K562 (cell line): ENCODE data around the gene PAQR8. TPM values are rescaled to one million over a fixed set of nuclear protein-coding genes. Genes with fewer than 3 reads are reported as not detected.
A peak's percentile ranks its signal among the peaks of the same experiment; 100 is the strongest.

ENCODE experiments used
- CREM ChIP-seq: IDR thresholded peaks from 2 replicates; pipeline ENCODE4 v1.6.1; 2014; ENCODE audit warnings: antibody characterized with exemption, low read depth
- DACH1 ChIP-seq: fragments of 450-650 bp; IDR thresholded peaks from 2 replicates; pipeline ENCODE4 v1.6.1; 2018; ENCODE audit not compliant: partially characterized antibody
- ERF ChIP-seq: fragments of 450-650 bp; formaldehyde crosslinking; IDR thresholded peaks from 2 replicates; pipeline ENCODE4 v1.4.0; 2020; ENCODE audit warnings: mild to moderate bottlenecking, mixed read lengths
- GTF2F1 ChIP-seq: IDR thresholded peaks from 2 replicates; pipeline ENCODE4 v1.6.1; 2011; ENCODE audit warnings: low read depth, low read length, improper control_type of control experiment
- ILF3 ChIP-seq: fragments of 450-650 bp; IDR thresholded peaks from 2 replicates; pipeline ENCODE4 v1.6.1; 2018; ENCODE audit warnings: antibody characterized with exemption, mild to moderate bottlenecking, moderate library complexity, borderline replicate concordance
- NFE2L1 ChIP-seq: fragments of 450-650 bp; IDR thresholded peaks from 2 replicates; pipeline ENCODE4 v1.6.1; 2016; ENCODE audit warnings: missing genetic modification characterization, low read depth, mild to moderate bottlenecking, missing compliant biosample characterization, moderate library complexity, borderline replicate concordance
- RAD21 ChIP-seq, 2 experiments: fragments of 250-450 bp in 1 of 2; fragments of 450-650 bp in 1 of 2; sonication (Bioruptor Pico) in 1 of 2; formaldehyde crosslinking in 1 of 2; IDR thresholded peaks in 1 of 2; conservative IDR thresholded peaks in 1 of 2; 2 replicates each; pipeline versions ENCODE4 v1.4.0 to v1.8.0; 2020 to 2022; ENCODE audit warnings: mild to moderate bottlenecking in 2 of 2, moderate library complexity in 1 of 2
- SIN3B ChIP-seq: fragments of 450-650 bp; IDR thresholded peaks from 2 replicates; pipeline ENCODE4 v1.6.1; 2017; ENCODE audit warnings: low read depth, mild to moderate bottlenecking, moderate library complexity
- SNRNP70 ChIP-seq: fragments of 200-400 bp; formaldehyde crosslinking; optimal IDR thresholded peaks from 2 replicates; pipeline ENCODE3; 2017; ENCODE audit warnings: low read depth, low read length
- TEAD4 ChIP-seq, 2 experiments: sonication (generic) in 1 of 2; formaldehyde crosslinking in 1 of 2; IDR thresholded peaks; 2 replicates each; pipeline versions ENCODE4 v1.6.1 to v1.8.0; 2012 to 2022; ENCODE audit warnings: borderline replicate concordance in 1 of 2, inconsistent platforms in 1 of 2, low read length in 1 of 2, mild to moderate bottlenecking in 1 of 2, missing genetic modification reagents in 1 of 2
- ZC3H8 ChIP-seq: fragments of 450-650 bp; IDR thresholded peaks from 2 replicates; pipeline ENCODE4 v1.6.1; 2017
- ZNF133 ChIP-seq: fragments of 250-450 bp; sonication (Bioruptor Pico); IDR thresholded peaks from 2 replicates; pipeline ENCODE4 v1.4.0; 2020; ENCODE audit warnings: mild to moderate bottlenecking
- ZNF311 ChIP-seq: fragments of 250-450 bp; sonication (Bioruptor Pico); IDR thresholded peaks from 2 replicates; pipeline ENCODE4 v1.4.0; 2020; ENCODE audit warnings: mild to moderate bottlenecking, moderate library complexity
- ZNF436 ChIP-seq: fragments of 250-450, 450-650 bp; sonication (Bioruptor Pico); formaldehyde crosslinking; IDR thresholded peaks from 2 replicates; pipeline ENCODE4 v1.7.0; 2020; ENCODE audit warnings: mild to moderate bottlenecking
- ZNF589 ChIP-seq: fragments of 200-800 bp; sonication (Bioruptor generic); IDR thresholded peaks from 2 replicates; pipeline ENCODE4 v1.6.1; 2016; ENCODE audit warnings: low read depth, missing genetic modification characterization, missing compliant biosample characterization
- polyA plus RNA-seq, 8 experiments: library from polyadenylated mRNA; depleted of rRNA in 4 of 8; stranded (reverse) in 5 of 8; unstranded in 3 of 8; fragments of >200 nt; fragmentation: Nextera tagmentation in 2 of 8; fragmentation: Illumina TruSeq in 1 of 8; extraction: Ambion mirVana in 2 of 8; extraction: Trizol in 1 of 8; gene quantifications; 2 replicates each; pipeline versions ENCODE4 v1.2.1 to v1.2.3, GENCODE V29; 2011 to 2014; ENCODE audit warnings: inconsistent platforms in 1 of 8, missing spikeins in 1 of 8
- total RNA-seq, 7 experiments: library from RNA; depleted of rRNA in 6 of 7; stranded (reverse); fragments of >200 nt in 6 of 7; fragmentation: Illumina TruSeq in 2 of 7; extraction: Trizol in 2 of 7; gene quantifications; 2 replicates each; pipeline versions ENCODE4 v1.2.1 to v1.2.3, GENCODE V29; 2011 to 2021; ENCODE audit warnings: low replicate concordance in 1 of 7
- TF ChIP-seq, protein P1 (sequence below): fragments of 250-450 bp; sonication (Bioruptor Pico); IDR thresholded peaks from 2 replicates; pipeline ENCODE4 v1.9.0; 2021; ENCODE audit warnings: mild to moderate bottlenecking, inconsistent platforms
- TF ChIP-seq, protein P2 (sequence below): IDR thresholded peaks from 2 replicates; pipeline ENCODE4 v1.6.1; 2014; ENCODE audit warnings: antibody characterized with exemption
- TF ChIP-seq, protein P3 (sequence below): sonication (generic); formaldehyde crosslinking; IDR thresholded peaks from 2 replicates; pipeline ENCODE4 v1.8.0; 2023; ENCODE audit warnings: mild to moderate bottlenecking, missing genetic modification reagents
- TF ChIP-seq, protein P4 (sequence below): fragments of 200-800 bp; sonication (Bioruptor generic); IDR thresholded peaks from 2 replicates; pipeline ENCODE4 v1.6.1; 2017; ENCODE audit warnings: missing genetic modification characterization, missing compliant biosample characterization
- TF ChIP-seq, protein P5 (sequence below): fragments of 450-650 bp; formaldehyde crosslinking; IDR thresholded peaks from 2 replicates; pipeline ENCODE4 v1.4.0; 2020; ENCODE audit warnings: mild to moderate bottlenecking, moderate library complexity

Gene PAQR8
- total and polyA plus RNA-seq, 9 of the 15 experiments (the other 6 are each of a cell fraction or from before 2014, with no cell fraction given), result 1.4 to 10.2 (median 3.5) TPM

DNA sequence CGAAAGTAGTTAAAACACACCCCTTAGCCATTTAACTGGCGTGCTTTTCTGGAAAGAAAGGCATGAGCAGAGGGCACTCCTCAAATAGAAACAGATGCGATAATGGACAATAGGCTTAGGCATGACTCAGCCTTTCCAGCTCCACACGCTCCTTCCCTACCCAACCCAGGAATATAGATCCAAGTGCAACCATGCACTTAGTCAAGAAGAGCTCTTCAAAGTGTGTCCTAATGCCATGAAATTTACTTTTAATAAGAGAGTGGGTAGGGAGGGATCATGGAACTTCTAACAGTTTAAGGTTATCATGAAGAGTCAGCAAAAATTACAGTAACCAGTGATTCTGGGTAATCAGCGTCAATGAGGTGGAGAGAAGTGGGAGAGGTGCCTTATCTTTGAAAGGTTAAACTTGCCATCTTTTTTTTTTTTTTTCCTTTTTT lies 55.7 kb downstream of the PAQR8 start (continued):
- peak; percentile 76 for TF ChIP-seq NFE2L1 (tag)
- no peak for TF ChIP-seq ILF3
- no peak for TF ChIP-seq SIN3B
- TF ChIP-seq, protein P1, sequence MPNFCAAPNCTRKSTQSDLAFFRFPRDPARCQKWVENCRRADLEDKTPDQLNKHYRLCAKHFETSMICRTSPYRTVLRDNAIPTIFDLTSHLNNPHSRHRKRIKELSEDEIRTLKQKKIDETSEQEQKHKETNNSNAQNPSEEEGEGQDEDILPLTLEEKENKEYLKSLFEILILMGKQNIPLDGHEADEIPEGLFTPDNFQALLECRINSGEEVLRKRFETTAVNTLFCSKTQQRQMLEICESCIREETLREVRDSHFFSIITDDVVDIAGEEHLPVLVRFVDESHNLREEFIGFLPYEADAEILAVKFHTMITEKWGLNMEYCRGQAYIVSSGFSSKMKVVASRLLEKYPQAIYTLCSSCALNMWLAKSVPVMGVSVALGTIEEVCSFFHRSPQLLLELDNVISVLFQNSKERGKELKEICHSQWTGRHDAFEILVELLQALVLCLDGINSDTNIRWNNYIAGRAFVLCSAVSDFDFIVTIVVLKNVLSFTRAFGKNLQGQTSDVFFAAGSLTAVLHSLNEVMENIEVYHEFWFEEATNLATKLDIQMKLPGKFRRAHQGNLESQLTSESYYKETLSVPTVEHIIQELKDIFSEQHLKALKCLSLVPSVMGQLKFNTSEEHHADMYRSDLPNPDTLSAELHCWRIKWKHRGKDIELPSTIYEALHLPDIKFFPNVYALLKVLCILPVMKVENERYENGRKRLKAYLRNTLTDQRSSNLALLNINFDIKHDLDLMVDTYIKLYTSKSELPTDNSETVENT (CRISPR knock-in tag), result no peak
- TF ChIP-seq, protein P2, sequence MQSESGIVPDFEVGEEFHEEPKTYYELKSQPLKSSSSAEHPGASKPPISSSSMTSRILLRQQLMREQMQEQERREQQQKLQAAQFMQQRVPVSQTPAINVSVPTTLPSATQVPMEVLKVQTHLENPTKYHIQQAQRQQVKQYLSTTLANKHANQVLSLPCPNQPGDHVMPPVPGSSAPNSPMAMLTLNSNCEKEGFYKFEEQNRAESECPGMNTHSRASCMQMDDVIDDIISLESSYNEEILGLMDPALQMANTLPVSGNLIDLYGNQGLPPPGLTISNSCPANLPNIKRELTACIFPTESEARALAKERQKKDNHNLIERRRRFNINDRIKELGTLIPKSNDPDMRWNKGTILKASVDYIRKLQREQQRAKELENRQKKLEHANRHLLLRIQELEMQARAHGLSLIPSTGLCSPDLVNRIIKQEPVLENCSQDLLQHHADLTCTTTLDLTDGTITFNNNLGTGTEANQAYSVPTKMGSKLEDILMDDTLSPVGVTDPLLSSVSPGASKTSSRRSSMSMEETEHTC, result no peak
- TF ChIP-seq ERF, result no peak
- no peak for TF ChIP-seq ZNF133
- TF ChIP-seq, protein P3, sequence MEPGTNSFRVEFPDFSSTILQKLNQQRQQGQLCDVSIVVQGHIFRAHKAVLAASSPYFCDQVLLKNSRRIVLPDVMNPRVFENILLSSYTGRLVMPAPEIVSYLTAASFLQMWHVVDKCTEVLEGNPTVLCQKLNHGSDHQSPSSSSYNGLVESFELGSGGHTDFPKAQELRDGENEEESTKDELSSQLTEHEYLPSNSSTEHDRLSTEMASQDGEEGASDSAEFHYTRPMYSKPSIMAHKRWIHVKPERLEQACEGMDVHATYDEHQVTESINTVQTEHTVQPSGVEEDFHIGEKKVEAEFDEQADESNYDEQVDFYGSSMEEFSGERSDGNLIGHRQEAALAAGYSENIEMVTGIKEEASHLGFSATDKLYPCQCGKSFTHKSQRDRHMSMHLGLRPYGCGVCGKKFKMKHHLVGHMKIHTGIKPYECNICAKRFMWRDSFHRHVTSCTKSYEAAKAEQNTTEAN (CRISPR knock-in tag), result no peak
- TF ChIP-seq, protein P4, sequence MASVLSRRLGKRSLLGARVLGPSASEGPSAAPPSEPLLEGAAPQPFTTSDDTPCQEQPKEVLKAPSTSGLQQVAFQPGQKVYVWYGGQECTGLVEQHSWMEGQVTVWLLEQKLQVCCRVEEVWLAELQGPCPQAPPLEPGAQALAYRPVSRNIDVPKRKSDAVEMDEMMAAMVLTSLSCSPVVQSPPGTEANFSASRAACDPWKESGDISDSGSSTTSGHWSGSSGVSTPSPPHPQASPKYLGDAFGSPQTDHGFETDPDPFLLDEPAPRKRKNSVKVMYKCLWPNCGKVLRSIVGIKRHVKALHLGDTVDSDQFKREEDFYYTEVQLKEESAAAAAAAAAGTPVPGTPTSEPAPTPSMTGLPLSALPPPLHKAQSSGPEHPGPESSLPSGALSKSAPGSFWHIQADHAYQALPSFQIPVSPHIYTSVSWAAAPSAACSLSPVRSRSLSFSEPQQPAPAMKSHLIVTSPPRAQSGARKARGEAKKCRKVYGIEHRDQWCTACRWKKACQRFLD (CRISPR knock-in tag), result peak; percentile 30; the same call in 1 of the 2 replicates
- TF ChIP-seq ZNF311 (CRISPR knock-in tag), result no peak
- TF ChIP-seq DACH1, result no peak
- TF ChIP-seq RAD21 (CRISPR knock-in tag; conservative IDR thresholded peaks at IDR 0.05 in 1 of 2, IDR thresholded peaks at IDR 0.05 in 1 of 2), result peak; percentile 11 to 26; a peak in 3 of 4 replicates
- no peak for TF ChIP-seq ZNF589 (CRISPR knock-in tag)
- TF ChIP-seq GTF2F1, result no peak
- no peak for TF ChIP-seq SNRNP70
- no peak; the same call in none of the 2 replicates for TF ChIP-seq TEAD4 (IDR thresholded peaks at IDR 0.05; ENCODE audit: low read length)
- TF ChIP-seq TEAD4 (CRISPR knock-in tag; IDR thresholded peaks at IDR 0.05; ENCODE audit: borderline replicate concordance), result no peak
- no peak for TF ChIP-seq ZC3H8
- TF ChIP-seq ZNF436 (CRISPR knock-in tag), result no peak
- TF ChIP-seq, protein P5, sequence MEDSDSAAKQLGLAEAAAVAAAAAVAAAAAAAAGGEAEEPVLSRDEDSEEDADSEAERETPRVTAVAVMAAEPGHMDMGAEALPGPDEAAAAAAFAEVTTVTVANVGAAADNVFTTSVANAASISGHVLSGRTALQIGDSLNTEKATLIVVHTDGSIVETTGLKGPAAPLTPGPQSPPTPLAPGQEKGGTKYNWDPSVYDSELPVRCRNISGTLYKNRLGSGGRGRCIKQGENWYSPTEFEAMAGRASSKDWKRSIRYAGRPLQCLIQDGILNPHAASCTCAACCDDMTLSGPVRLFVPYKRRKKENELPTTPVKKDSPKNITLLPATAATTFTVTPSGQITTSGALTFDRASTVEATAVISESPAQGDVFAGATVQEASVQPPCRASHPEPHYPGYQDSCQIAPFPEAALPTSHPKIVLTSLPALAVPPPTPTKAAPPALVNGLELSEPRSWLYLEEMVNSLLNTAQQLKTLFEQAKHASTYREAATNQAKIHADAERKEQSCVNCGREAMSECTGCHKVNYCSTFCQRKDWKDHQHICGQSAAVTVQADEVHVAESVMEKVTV (CRISPR knock-in tag), result no peak
- no peak for TF ChIP-seq CREM
